ENCODE results near the gene DHCR24. TPM values are rescaled to one million over a fixed set of nuclear protein-coding genes. Genes with fewer than 3 reads are reported as not detected.

DHCR24 gene
- total RNA-seq, 2 donors from 2014 or later: 152 to 154 TPM

GRCh38 chr1:54812801-54813484, 74.1 kb downstream of the DHCR24 start:
- no peak for TF ChIP-seq POLR2A (IDR thresholded peaks at IDR 0.05)
- TF ChIP-seq, protein P1, sequence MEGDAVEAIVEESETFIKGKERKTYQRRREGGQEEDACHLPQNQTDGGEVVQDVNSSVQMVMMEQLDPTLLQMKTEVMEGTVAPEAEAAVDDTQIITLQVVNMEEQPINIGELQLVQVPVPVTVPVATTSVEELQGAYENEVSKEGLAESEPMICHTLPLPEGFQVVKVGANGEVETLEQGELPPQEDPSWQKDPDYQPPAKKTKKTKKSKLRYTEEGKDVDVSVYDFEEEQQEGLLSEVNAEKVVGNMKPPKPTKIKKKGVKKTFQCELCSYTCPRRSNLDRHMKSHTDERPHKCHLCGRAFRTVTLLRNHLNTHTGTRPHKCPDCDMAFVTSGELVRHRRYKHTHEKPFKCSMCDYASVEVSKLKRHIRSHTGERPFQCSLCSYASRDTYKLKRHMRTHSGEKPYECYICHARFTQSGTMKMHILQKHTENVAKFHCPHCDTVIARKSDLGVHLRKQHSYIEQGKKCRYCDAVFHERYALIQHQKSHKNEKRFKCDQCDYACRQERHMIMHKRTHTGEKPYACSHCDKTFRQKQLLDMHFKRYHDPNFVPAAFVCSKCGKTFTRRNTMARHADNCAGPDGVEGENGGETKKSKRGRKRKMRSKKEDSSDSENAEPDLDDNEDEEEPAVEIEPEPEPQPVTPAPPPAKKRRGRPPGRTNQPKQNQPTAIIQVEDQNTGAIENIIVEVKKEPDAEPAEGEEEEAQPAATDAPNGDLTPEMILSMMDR (IDR thresholded peaks at IDR 0.05): no peak
- TF ChIP-seq POLR2AphosphoS5 (IDR thresholded peaks at IDR 0.05): no peak
- H3K4me3 ChIP-seq: no peak overlapping the region
- no peaks in the 10 kb centered on the region for H3K9me3 ChIP-seq
- WGBS: 86% methylated on average over 13 of the region's 13 CpGs
- H3K27ac ChIP-seq: no peak overlapping the region
- H3K27me3 ChIP-seq (replicated peaks; ENCODE audit: insufficient read depth): no peaks in the 10 kb centered on the region
- H3K36me3 ChIP-seq: no peaks in the 10 kb centered on the region
- H3K4me1 ChIP-seq (replicated peaks): no peaks in the 10 kb centered on the region
- intact Hi-C loops (cut with DNase I): loop anchor here (10.0 kb wide), 1 partner anchor 948 kb away; no protein-coding TSS in a partner anchor
- no peak for DNase-seq (ENCODE audit: low spot score)

DNA sequence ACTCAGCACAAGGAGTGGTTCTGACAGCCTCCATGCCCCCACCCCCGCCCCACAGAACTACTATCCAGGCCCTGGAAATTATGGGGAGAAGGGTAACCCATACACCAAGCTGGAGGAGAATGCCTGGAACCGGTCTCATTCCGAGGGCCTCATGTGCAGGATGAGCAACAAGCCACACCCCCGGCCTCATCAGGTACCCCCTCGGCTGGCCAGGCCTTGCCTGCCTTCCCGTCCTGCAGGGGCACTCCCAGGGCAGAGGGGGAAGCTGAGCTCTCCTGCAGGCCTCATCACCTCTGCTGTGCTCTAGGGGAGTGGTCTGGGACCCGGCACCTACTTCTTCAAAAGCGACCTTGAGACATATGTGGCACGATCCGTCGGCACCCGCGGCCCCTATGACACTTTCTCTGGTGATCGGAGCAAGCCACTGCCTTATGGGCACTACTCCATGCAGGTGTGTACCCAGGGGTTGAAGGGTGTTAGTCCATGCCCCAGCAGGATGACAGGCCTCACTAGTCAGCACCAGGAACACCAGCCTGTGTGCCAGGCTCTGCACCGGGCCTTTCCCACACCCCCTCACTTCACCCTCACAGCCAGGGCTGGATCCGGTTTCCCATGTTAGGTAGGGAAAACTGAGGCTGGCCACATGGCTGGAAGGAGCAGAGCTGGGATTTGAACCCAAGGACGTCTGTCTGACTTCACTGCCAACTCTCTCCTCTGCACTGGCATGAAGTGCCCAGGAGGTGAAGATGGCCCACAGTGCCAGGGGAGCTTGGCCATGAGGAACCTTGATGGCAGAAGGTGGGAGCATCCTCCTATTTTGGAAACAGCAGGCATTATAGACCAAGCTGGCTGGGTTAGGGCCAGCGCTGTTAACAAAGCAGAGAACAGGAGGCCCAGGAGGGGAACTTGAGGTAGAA, 75.0 kb downstream of the DHCR24 start:
- DNase-seq (ENCODE audit: low spot score): no peak
- intact Hi-C loops (cut with DNase I): loop anchor here (10.0 kb wide), 1 partner anchor 947 kb away; no protein-coding TSS in a partner anchor
- TF ChIP-seq, protein P1 (IDR thresholded peaks at IDR 0.05): no peak
- no peak for TF ChIP-seq POLR2AphosphoS5 (IDR thresholded peaks at IDR 0.05)
- TF ChIP-seq POLR2A (IDR thresholded peaks at IDR 0.05): no peak

DNA sequence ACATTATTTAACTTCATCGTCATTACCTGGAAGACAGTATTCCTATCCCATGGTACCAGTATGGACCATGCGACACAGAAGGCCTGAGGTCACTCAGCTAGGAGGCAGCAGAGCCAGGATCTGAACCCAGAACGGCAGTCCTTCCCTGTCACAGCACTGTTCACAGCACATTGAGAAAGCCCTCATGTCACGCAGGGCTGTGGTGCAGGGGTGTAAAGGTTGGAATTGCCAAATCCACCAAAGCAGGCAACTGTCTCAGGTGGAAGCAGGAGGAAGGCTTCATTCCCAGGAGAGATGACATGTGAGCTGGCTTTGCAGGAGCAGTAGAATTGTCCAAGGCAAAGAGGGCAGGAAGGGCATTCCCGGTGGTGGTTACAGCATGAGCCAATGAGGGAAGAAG, 75.9 kb downstream of the DHCR24 start:
- no peaks in the 10 kb centered on the region for H3K27me3 ChIP-seq (replicated peaks; ENCODE audit: insufficient read depth)
- no peak for DNase-seq (ENCODE audit: low spot score)
- 87% methylated on average over 5 of the region's 5 CpGs for WGBS
- H3K4me1 ChIP-seq (replicated peaks): no peaks in the 10 kb centered on the region
- no peak overlapping the region for H3K27ac ChIP-seq
- H3K4me3 ChIP-seq: no peak overlapping the region
- intact Hi-C loops (cut with DNase I): loop anchor here (10.0 kb wide), 1 partner anchor 946 kb away; no protein-coding TSS in a partner anchor
- TF ChIP-seq, protein P1 (IDR thresholded peaks at IDR 0.05): no peak
- TF ChIP-seq POLR2A (IDR thresholded peaks at IDR 0.05): no peak
- TF ChIP-seq POLR2AphosphoS5 (IDR thresholded peaks at IDR 0.05): no peak
- H3K36me3 ChIP-seq: no peaks in the 10 kb centered on the region
- H3K9me3 ChIP-seq: no peaks in the 10 kb centered on the region

More for the DNA sequence above, 75.0 kb downstream of the DHCR24 start:
- Histone ChIP-seq H3K27me3 (replicated peaks; ENCODE audit: insufficient read depth) (no peaks in the 10 kb centered on the region), H3K36me3 (no peaks in the 10 kb centered on the region), H3K4me3 (no peak overlapping the region), H3K4me1 (replicated peaks) (no peaks in the 10 kb centered on the region), H3K9me3 (no peaks in the 10 kb centered on the region), H3K27ac (no peak overlapping the region)
- 87% methylated on average over 16 of the region's 18 CpGs for WGBS

GRCh38 chr1:54810153-54810942, 76.6 kb downstream of the DHCR24 start:
- TF ChIP-seq POLR2A (IDR thresholded peaks at IDR 0.05) (no peak), POLR2AphosphoS5 (IDR thresholded peaks at IDR 0.05) (no peak)
- TF ChIP-seq, protein P1 (IDR thresholded peaks at IDR 0.05): peak; percentile 57 to 84 (median 70)
- intact Hi-C loops (cut with DNase I): loop anchor here (10.0 kb wide), 1 partner anchor 946 kb away; no protein-coding TSS in a partner anchor
- H3K36me3 ChIP-seq: no peaks in the 10 kb centered on the region
- no peaks in the 10 kb centered on the region for H3K4me1 ChIP-seq (replicated peaks)
- H3K4me3 ChIP-seq: no peak overlapping the region
- no peaks in the 10 kb centered on the region for H3K9me3 ChIP-seq
- H3K27ac ChIP-seq: no peak overlapping the region
- WGBS: 35% methylated on average over 11 of the region's 13 CpGs
- DNase-seq (ENCODE audit: low spot score): peak; percentile 51
- H3K27me3 ChIP-seq (replicated peaks; ENCODE audit: insufficient read depth): no peaks in the 10 kb centered on the region
